ENCODE measurements around the gene LFNG.
"Not testable (repeated sequence)": the region's sequence is repeated elsewhere in the genome, so short reads cannot be mapped to it uniquely, and the experiment has no call there.

LFNG gene

GRCh38 chr7:2553831-2554581 lies 34.4 kb downstream of the LFNG start:
- DNase-seq, result no peak

GRCh38 chr7:2554661-2555111 lies 35.1 kb downstream of the LFNG start:
- no peak for DNase-seq

DNA sequence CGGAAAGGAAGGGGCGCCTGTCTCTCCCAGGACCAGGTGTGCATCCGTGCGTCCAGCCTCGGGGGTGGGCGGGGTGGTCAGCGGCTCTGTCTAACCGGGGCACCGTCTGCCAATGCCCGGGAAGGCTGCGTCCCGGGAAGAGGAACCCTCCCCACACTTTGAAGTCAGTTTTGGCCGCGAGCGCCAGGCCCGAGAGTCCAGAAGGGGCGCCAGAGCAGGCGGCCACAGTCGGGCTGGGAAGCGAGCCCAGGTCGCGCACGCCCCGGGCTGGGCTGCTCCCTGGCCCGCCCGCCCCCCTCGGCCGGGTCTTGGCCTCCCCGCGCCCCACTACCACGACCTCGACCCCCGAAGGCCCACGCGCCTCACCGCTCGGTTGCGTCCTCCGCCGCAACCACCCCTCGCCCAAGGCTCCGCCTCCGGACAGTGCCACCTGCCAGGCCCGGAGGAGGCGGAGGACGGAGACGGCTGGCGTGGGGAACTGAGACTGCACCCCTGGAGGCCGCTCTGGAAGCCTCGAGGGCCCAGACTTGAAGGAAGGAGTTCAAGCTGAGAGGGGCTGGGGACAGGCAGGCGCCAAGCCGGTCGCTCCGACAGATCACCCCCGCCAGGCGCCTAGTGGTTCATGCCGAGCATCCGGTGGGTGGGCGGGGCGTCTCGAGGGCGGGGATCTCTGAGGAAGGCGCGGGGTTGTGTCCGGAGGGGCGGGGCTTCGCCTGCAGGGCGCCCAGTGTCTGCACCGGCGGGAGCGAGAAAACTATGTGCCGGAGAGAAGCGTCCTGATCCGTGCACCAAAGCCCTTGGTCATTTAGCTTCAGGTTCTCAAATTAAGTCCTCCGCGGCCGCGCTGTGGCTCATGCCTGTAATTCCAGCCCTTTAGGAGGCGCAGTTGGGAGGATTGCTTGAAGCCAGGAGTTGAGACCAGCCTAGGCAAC lies 35.8 kb downstream of the LFNG start, which contains the start of gene BRAT1:
TSS of gene BRAT1 (minus strand) at position 404 of the 932 bp plus-strand sequence. CDS start 1,093 bp downstream, outside the sequence.
- DNase-seq, result peak; percentile 86 to 96

DNA sequence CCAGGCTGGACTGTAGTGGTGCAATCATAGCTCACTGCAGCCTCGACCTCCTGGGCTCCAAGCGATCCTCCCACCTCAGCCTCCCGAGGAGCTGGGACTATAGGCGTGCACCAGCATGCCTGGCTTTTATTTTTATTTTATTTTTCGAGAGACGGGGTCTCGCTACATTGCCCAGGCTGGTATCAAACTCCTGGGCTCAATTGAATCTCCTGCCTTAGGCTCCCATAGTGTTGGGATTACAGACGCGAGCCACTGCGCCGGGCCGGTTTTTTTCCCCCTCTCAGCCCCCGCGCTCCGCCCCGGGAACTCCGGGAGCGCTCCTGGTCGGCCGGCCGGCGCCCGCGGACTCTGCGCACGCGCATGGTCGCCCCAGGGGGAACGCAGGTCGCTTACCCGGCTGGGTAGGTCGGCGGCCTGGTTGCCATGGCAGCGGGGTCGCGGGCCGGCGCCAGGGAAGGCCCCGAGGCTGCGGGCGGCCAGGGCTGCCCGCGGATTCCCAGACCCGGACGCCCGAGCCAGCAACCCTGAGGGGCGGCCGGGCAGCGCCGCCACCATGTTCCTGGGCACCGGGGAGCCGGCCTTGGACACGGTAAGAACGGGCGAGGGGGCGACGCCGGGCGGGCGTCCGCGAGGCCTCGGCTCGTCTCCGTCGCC lies 39.2 kb downstream of the LFNG start, which contains the start of gene IQCE:
TSS of gene IQCE (plus strand) at position 351 of the 654 bp plus-strand sequence. CDS start at position 554, 203 bp downstream.
- peak; percentile 70 to 86 for DNase-seq

GRCh38 chr7:2559283-2559950 lies 39.8 kb downstream of the LFNG start:
- DNase-seq, result no peak

DNA sequence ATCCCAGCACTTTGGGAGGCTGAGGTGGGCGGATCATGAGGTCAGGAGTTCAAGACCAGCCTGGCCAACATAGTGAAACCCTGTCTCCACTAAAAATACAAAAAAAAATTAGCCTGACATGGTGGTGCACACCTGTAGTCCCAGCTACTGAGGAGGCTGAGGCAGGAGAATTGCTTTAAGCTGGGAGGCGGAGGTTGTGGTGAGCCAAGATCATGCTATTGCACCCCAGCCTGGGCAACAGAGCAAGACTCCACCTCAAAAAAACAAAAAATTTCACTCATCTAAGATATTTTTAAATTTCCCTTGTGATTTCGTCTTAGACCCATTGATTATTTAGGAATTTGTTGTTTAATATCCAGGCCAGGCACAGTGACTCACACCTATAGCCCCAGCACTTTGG lies 44.4 kb downstream of the LFNG start:
- DNase-seq, result not testable (repeated sequence)

GRCh38 chr7:2564970-2565540 lies 45.5 kb downstream of the LFNG start:
- DNase-seq, result no peak

DNA sequence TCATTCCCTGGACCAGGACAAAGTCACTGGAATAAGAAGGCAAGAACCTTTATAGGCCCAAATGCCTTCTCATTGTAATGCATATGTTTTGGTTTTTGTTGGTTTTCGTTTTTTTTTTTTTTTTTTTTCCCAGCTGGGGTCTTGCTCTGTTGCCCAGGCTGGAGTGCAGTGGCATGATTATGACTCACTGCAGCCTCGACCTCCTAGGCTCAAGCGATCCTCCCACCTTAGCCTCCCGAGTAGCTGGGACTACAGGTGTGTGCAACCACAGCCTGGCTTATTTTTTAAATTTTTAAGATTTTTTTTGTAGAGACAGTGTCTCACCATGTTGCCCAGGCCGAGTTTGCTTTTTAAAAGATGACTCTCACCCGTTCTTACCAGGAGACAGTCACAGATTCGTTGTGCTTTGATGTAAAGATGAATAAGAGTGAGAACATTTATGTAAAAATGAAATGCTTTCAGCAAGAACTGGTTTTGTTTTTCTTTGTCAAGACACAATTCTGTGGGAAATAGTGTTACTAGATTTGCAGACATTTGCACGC lies 46.8 kb downstream of the LFNG start:
- no peak for DNase-seq

GRCh38 chr7:2566890-2567678 lies 47.5 kb downstream of the LFNG start:
- DNase-seq, result no peak

DNA sequence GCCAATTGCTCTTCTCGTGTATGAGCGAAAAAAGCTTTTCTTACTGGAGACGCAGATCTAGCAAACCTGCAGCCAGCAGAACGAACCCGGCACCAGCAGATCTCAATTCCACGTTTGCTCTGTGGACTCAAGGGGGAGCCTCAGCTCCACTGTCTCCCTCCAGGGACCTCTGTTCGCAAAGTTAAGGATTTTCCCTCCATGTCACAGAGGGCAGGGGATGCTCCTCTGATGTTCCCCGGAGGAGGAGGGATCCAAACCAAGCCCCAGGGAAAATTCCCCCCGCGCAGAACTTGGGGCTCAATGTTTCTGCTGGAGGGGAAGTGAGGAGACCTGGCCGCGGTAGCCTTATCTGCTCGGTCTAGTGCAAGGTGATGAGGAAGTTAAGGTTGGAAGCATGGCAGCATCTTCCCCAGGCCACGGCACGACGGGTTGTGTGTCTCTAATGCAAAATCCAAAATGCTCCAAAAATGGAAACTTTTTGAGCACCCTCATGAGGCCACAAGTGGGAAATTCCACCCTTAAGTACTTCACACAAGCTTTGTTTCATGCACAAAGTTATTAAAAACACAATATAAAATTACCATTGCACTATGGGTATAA lies 48.2 kb downstream of the LFNG start:
- DNase-seq, result no peak

DNA sequence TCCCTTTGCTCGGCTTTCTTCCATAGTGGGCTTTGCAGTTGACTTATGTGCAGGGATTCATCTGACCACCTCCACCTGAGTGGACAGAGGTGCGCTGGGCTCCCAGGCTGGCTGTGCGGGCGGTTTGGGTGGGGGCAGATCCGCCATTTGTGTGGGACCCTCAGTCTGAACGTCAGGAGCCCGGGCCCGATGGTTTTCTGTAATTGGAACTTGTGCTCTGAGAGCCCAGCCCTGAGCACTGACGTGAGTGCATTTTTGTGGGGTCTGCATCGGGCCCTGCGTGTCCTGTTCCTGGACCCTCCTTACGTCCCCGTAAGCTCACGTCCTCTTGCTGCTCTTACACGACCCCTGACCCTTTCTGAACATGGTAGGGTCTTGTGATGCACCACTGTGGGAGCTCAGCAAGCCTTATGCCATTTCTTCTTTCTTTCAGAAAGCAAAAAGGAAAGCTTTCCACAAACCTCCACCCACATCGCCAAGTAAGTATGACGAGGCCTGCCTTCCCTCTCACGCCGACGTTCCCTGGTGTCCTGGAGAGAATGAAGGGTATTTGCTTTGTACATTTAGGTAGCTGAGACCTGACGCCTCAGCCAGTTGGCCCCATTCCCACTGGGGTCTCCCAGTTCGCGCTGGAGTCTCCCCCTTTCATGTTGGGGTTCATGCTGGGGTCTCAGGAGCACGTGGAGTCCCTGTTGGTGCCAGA lies 49.1 kb downstream of the LFNG start:
- DNase-seq, result no peak

DNA sequence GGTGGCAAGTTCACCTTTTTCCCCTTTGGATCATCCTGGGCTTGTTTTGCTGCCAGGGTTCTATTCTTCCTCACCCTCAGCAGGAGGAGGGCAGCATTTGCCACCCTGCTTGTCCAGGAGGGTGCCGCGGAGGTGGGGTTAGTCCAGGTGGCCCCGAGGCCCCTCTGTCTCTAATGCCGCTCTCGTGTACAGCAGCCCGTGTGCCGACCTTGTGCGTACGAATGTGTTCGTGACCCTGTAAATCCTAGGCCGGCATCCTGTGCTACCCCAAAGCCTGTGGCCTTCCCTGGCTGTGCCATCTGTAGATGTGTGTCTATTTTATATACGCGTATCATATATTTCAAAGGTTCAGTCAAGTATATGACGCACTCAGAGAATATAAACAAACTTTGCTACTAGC lies 49.8 kb downstream of the LFNG start:
- no peak for DNase-seq

- DNase-seq, result no peak
These were observed 50.4 kb downstream of the LFNG start for GRCh38 chr7:2570021-2570420.

GRCh38 chr7:2571409-2571808 lies 51.8 kb downstream of the LFNG start:
- no peak for DNase-seq

- DNase-seq, result no peak
These were observed 52.7 kb downstream of the LFNG start for GRCh38 chr7:2572101-2572842.

DNA sequence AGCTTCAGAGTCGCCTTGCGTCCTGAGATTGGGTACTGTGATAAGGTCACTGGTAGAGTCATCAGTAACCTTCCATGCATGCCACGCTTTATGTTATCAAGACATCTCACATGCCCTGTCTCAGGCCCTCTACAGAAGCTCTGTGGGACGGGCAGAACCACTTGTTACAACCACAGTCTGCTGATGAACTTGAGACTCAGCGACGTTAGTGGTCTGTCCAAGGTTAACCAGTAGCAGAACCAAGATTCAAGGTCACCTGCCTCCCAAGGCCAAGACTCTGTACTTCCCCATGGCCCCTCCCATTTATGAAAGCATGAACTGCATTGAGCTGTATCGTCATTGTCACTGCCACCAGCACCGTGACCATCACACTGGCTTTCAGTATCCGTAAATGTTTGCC lies 54.2 kb downstream of the LFNG start:
- DNase-seq, result no peak

DNA sequence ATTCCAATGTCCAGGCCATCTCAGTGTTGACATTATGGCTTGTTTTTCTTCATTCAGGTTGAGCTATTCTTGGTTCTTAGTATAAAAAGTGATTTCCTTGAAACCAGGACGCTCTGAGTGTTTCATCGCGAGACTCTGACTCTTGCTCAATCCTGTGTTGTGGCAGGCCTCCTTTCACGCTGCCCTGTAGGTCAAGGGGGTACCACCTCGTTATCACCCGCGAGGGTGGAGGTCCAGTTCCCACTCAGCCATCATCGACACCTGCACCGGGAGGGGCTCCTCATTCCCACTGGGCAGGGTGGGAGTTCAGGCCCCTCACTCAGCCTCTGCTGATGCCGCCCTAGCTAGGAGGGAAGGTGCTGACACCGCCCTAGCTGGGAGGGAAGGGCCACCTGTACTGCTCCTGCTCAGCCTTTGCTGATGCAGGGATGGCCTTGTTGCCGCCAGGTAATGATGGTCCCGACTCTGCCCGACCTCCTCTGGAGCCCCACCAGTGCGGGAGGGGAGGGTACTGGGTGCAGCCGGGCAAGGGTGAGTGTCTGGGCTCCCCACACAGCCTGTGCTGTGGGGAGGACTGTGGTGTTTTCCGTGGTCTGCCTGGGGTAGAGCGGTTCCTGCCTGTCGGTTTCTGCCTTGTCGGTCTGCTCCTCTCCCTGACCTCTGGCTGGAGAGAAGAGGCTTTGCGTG lies 55.6 kb downstream of the LFNG start:
- DNase-seq, result no peak

- no peak for DNase-seq
These were observed 56.3 kb downstream of the LFNG start for GRCh38 chr7:2575733-2576340.

Data from SW 1271 (cell line).